GM18858 (cell line): ENCODE measurements around the gene PCNX3.

Source experiments
- ATAC-seq: cut with Tn5 transposase; IDR thresholded peaks from one replicate; pipeline ENCODE4 v1.9.1; 2021; ENCODE audit not compliant: unreplicated experiment

PCNX3 gene

DNA sequence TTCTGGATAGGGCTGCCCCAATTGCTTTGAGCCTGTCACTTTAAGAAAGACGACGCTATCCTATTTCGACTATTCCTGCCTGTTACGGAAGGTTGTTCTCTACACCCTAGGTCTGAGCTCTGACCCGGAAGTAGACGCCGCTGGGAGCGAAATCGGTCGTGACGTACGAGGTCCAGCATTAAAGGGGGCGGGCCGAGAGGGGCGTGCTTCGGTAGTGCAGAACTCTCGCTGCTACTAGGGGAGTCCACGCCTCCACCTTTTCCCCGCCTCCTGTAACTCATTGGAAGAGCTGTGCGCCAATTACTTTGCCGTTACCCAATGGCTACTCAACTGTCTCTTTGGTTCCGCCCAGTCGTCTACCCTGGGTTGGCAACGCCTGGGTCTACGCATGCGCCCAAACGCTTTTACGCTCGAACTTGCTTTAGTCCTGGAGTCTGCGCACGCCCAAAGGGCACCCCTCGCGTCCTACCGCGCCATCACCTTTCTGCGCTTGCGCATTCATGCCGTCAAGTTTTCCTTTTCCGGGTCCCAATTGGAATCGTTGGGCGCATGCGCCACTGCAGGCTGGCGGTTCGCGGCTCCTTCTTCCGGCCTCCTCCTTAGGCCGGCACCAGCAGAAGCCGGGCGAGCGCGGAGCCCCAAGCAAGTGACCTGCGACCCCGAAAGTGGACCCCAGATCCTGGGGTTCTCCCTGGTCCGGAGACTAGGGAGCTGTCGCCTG is at the start of gene PCNX3:
Gene PCNX3 (plus strand): TSS at position 548 of the 721 bp plus-strand sequence. CDS start 536 bp downstream, outside the sequence.
- peak; percentile 69 for ATAC-seq

DNA sequence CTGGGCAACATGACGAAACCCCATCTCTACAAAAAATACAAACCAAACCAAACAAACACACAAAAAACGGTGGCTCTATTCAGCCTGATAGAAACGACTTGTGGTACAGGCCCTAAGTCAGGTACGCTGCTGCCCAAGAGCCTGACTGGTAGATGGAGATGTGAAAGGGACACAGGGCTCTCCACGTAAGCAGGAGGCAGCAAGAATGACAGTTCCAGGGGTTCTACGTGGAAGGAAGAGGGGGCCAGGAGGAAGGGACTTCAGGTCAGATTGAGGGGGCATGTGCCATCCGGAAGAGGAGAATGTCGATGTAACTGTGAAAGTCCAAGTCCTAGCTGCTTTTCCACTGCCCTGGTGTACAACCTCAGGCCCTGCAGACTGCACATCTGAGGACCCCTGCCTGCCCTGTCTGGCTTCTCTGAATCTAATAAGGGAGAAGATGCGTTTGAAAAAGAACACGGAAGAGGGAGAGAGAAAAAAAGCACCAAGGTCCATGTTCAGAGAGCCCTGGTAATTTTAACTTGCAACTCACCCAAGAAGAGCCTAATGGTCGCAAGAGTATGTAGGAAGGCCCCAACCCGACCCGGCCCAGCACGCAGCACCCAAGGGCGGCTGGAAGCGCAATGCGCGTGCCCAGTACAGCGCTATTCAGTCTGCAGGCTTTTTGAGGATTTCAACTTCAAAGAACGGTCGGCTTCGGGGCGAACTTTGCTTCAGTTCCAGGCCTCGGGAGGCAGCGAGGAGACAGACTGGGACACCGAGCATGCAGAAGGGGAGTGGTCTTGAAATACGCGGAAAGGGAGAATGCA is 46.2 kb upstream of the PCNX3 start:
- no peak for ATAC-seq

DNA sequence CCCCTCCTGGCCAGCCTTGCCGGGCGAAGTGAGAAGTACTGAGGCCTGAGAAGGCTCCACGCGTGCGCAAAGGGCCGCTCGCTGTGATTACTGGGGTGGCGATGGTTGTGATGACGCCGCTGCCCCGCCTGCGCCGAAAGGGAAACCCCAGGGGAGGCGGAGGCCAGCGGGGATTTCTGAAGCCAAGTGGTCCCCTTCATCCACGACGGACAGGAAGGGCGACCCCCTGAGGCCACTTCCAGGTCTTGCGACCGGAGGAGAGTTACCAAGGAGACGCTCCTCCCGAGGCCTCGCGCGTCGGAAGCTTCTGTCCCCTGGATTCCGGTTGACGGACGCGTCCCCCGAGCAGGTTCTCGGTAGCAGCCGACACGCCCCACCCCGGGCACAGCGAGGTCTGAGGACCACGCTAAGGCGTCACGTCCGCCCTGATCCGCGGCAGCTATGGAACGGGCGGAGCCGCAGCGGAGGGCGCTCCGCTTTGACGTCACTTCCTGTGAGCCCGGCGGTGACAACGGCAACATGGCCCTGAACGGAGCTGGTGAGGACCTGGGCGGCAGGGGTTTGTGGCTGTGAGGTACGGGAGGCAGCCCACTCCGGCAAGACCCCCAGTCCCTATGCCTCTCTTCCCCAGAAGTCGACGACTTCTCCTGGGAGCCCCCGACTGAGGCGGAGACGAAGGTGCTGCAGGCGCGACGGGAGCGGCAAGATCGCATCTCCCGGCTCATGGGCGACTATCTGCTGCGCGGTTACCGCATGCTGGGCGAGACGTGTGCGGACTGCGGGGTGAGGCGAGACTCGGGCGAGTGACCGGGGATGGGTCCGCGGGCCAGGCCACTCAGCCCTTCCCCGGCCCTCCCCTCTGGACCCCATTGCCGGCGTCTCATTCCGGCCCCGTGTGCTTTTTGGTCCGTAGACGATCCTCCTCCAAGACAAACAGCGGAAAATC is 45.3 kb upstream of the PCNX3 start, which contains the start of gene ZNRD2:
Gene ZNRD2 (plus strand): TSS at position 505 of the 946 bp plus-strand sequence. CDS start 15 bp downstream, at position 520.
- ATAC-seq: peak; percentile 46

DNA sequence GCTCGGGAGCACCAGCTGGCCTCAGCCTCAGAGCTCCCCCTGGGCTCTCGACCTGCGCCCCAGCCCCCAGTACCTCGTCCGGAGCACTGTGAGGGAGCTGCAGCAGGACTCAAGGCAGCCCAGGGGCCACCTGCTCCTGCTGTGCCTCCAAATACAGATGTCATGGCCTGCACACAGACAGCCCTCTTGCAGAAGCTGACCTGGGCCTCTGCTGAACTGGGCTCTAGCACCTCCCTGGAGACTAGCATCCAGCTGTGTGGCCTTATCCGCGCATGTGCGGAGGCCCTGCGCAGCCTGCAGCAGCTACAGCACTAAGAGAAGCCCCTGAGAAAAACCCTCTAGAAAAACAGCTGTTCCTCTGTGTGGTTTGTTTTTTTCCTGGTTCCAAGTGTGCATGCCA is 44.2 kb upstream of the PCNX3 start:
- ATAC-seq: no peak

DNA sequence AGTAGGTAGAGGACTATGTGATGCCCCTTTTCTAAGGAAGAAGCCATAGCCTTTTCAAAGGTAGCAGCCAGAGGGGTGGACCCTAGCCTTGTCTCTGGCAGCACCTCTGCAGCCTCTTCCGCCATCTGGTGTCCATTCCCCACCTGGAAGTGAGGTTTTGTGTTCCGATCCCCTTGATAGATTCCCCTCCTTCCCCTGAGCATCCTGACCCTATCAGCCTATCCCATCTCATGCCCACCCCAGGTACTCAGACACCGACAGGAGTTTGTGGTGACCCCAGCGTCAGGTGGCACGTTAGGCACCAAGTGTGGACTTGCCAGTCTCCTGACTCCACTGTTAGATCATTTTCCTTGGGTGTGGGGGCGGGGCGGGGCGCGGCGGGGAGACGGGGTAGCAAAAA is 43.6 kb upstream of the PCNX3 start:
- ATAC-seq: no peak

DNA sequence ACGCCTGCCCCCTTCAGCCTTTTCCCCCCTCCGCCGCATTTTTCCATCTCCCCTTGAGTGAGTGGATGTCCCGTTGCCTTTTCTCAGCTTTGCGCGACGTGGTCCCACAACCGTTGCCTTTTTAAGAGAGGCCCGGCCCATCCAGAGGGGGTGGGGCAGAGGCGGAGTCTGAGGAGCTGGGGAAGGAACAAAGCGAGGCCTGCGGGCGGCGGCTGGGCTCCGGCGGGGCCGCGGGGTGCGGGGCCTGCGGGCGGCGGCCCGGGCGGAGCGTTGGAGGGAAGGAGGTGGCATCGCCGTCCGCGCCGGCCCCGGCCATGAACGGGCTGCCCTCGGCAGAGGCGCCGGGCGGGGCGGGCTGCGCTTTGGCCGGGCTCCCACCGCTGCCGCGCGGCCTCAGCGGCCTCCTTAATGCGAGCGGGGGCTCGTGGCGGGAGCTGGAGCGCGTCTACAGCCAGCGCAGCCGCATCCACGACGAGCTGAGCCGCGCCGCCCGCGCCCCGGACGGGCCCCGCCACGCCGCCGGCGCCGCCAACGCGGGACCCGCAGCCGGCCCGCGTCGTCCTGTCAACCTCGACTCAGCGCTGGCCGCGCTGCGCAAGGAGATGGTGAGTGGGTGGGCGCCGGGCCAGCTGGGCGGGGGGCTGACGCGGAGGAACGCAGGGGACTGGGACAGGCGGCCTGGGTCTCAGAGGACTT is 43.1 kb upstream of the PCNX3 start, which contains the start of gene FAM89B:
Gene FAM89B (plus strand): TSS at position 183 of the 696 bp plus-strand sequence. CDS start 132 bp downstream, at position 315.
- ATAC-seq: no peak

DNA sequence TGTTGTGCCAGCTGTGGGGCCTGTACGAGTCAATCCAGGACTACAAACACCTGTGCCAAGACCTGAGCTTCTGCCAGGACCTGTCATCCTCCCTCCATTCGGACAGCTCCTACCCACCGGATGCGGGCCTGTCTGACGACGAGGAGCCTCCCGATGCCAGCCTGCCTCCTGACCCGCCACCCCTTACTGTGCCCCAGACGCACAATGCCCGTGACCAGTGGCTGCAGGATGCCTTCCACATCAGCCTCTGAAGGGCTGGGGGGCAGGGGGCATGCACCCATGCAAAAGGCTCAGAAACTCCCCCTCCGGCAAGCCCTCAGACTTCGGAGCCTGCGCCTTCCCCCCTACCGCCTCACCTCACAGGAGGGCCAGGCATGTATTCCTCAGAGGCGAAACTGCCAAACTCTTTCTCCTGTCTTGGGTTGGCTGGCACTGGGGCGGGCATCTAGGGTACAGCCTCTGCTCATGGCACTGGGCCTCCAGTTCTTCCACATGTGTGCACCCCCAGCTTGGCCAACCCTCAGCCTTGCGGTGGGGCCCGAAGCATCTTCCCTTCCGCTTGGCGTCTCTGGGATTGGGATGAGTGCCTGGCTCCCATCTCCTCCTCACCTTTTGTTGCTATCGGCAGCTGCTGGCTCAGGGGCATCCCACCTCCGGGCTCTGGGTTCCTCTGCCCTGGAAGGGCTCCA is 42.0 kb upstream of the PCNX3 start:
- ATAC-seq: no peak

DNA sequence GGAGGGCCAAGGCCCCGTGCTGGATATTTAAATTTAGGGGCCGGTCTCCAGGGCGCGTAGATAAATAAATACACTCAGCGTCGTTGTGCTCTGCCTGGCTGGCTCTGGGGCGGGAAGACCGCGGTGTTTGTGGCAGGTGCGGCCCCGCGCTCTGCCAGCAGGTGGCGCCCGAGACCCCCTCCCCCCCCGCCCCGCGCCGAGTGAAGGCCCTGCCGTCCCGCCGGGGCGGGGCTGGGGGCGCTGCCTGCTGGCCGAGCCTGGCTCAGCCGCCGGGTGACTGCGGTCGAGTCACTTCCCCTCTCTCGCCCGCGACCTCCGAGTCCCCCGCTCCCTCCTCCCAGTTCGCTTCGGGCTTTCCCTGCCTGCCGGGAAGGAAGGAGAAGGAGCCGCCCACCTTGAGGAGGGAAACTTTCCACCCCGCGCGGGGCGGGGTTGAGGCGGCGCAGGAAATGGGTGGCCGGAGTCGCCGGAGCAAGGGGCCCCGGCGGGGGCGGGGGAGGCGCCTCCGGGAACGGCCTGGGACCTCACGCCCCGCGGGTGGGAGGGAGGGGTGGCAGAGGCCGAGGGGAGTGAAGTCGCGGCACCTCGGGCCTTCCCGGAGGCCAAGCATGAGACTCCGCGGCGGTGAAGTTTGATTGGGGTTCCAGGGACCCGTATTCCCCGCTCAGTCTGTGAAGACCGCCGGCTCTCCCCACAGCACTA is 41.3 kb upstream of the PCNX3 start:
- ATAC-seq: no peak

DNA sequence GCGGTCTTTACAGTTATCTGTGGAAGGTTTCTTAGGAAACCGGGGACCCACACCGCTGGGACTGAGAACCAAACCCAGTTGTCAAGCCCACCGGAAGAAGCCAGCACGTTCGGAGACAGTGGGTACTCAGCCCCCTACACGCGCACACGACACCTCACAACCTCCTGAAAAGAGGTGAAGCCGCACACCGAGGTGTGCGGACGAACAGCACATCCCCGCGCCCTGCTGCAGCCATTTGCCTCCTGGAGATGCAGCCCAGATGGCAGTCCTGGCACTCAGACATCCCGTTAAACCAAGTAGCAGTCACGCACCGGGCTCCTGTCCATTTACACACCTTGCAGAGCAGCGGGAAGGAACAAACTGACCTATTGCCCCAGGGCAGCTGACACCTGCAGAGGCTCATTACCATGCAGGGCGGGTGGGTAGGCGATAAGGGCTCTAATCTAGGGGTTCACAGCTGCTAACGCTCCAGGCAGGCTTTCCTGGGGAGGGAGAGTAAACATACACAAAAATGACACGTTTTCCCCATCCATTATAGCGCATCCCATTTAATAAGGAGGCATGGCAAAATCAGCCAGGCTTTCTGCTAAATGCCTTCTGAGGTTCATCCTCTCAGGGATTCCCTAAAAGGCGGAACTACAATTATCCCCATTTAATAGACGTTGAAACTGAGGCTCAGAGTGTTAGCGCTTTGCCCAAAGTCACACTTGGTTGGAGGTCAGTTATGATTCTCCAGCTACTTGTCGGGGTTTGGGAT is 40.6 kb upstream of the PCNX3 start:
- no peak for ATAC-seq

DNA sequence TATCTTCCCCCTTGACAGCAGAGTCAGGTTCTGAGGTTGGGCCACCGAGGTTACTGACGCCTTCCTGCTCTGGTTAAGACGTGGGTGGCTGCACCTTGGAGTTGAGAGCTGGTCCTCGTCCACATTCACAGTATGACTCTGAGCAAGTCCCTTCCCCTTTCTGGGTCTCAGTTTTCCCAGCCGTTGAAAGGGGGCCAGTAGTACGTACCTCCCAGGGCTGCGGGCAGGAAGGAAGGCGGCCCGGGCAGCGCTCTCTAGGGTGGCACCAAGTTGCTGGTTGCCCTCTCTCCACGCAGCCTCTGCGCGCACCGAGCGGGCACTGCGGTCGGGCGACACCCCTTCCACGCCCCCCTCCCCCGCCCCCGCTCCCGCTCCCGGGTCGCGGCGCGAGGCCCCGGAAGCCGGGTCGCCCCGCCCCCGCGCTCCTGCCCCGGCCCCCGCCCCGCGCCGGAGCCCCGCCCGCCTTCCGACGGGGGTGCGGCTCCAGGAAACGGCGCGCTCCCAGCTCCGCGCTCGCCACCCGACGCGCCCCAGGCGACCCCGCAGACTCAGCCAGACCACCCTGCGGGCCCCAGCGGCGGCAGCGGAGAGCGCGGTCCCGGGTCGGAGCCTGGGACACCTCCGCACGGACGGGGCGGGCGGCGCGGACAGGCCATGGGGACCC is 39.9 kb upstream of the PCNX3 start, which contains the start of gene EHBP1L1:
Gene EHBP1L1 (plus strand): TSS at position 486 of the 664 bp plus-strand sequence. CDS start 250 bp downstream, outside the sequence.
- no peak for ATAC-seq

DNA sequence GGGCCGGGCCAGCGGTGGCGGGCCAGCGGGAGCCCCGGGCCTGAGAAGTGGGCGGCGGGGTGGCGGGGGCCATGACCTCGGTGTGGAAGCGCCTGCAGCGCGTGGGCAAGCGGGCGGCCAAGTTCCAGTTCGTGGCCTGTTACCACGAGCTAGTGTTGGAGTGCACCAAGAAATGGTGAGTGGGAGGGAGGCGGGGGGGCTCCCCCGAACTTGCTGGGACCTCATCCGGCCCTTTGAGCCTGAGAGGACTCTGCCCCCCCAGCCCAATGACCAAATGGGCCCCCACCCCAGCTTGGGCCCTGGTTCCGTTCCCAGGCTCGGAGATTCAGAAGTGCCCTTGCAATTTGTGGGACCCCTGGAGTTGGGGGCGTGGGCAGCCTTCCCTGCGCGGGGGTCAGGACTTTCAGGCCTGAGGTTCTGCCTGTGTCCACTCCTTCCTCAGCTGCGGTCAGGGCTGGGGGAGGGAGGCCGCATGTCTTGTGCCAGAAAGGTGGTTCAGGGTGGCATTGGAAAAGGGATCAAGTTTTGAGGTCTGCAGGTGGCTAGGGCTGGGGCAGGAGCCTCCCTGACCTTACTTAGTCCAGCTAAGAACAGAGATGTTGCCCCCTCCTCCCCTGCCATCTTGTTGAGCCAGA is 39.2 kb upstream of the PCNX3 start:
- ATAC-seq: no peak

DNA sequence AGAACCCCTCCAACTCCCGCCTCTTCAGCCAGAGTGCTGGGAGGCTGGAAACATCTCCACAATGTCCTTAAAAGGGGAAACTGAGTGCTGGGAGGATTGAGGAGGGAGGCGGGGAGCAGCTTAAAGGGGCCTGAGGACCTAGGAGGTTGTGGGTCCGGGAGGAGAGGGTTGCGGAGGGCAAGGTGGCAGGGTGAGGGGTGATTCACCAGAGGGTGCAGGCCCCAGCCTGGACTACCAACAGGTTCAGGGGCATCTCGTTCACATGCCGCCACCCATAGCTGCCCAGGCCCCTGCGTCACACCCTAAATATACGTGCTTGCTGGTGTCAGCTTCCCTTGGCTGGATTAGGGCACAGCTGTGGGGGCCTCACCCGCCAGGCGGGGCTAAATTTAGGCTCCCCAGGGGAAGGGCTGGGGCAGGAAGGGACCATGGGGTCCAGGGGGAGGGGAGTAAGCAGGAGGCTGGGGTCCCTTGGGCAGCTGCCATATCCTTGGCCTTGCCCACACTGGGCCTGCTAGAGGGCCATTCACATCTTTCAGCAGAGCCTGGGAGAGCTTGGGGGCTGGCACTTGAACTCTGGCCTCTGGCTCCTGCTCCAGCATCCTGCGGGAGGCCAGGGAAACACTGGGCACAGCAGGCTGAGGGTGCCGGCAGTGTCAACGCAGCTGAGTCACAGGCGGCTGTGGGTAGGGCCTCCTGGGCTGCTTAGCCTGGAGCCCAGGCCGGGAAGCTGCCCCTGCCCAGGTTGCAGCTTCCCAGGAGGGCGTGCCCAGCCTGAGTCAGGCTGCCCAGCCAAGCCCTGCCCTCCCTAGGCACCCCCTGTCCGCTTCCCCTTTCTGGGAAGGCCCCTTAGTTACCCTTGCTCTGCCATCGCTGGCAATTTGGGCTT is 38.5 kb upstream of the PCNX3 start:
- no peak for ATAC-seq

DNA sequence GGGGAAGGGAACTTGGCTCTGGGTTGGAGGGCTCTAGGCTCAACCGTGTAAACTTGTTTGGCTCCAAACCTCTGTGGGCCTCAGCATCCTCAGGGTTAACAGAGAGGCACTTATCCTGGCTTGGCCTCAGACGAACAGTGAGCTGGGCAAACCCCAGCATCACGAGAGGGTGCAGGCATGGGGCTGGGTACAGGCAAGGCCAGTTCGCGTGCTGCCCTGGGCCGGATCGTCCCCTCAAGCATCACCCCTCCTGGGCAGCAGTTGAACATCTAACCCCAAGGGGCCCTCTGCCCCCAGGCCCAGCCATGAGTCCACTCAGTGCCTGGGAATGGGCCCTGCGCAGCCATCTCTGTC is 37.8 kb upstream of the PCNX3 start:
- ATAC-seq: no peak

DNA sequence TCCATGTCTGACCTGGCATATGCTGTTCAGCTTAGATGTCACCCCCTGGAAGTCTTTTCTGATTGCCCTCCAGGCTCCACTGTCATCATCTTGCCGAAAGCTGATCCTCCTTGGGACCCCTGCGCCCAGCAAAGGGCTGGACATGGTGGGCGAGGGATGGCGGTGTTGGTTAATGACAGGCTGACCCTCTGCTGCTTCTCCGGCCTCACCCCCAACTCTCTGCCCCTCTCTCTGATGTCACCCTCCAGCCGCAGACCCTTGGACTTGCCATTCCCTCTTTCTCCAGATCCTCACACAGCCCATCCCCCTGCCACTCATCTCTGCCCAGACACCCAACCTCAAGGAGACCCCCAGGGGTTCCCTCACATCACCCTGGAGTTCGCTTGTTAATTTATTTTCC is 37.4 kb upstream of the PCNX3 start:
- no peak for ATAC-seq

DNA sequence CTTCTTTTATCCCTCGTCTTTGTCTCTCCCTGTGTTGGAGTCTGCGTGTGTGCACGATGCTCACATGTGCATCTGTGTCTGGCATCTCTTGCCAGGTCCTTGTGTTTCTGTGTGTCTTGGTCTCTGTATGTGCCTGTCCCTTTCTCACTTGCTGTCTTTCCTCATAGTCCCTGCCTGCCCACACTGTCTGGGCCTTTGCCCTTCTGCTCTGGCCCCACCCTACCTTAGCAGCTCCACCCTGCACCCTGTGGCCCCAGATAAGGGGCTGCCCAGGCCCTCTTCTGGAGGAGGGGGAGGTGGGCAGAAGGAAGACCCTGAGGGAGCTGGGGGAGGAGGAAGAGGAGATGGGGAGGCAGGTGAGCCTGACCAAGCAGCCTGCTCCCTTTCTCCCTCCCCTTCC is 36.9 kb upstream of the PCNX3 start:
- no peak for ATAC-seq

DNA sequence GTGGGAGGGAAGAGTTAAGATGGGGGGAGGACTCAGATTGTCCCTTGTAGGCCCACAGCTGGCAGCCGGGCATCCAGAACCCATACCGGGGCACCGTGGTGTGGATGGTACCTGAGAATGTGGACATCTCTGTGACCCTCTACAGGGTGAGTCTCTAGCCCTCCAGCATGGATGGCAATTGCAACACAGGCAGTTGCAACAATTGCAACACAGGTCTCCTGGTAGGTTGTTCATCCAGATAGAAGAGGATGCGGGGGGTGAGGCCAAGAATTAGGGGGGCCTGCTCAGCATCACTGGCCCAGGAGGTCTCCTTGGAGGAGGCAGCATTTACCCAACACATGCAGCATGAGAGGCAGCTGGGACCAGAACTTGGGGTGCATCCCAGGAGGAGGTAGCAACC is 36.3 kb upstream of the PCNX3 start:
- ATAC-seq: no peak
